Vagina (tissue), 2 donors: ENCODE results near the gene CCNG2.

Experiments used
- POLR2A ChIP-seq, 2 donors: fragments of 450-650 bp; IDR thresholded peaks; one replicate each; pipeline ENCODE4 v1.6.1; 2017; ENCODE audit warnings: antibody characterized with exemption in 2 of 2, mild to moderate bottlenecking in 2 of 2, moderate library complexity in 2 of 2
- TF ChIP-seq, protein P1 (sequence below), 3 experiments: fragments of 450-650 bp in 2 of 3; fragments of 200-600 bp in 1 of 3; sonication (generic) in 1 of 3; IDR thresholded peaks; one replicate each; pipeline ENCODE4 v1.5.1; 2017 to 2019; ENCODE audit warnings: antibody characterized with exemption in 3 of 3, mild to moderate bottlenecking in 2 of 3, moderate library complexity in 2 of 3

DNA sequence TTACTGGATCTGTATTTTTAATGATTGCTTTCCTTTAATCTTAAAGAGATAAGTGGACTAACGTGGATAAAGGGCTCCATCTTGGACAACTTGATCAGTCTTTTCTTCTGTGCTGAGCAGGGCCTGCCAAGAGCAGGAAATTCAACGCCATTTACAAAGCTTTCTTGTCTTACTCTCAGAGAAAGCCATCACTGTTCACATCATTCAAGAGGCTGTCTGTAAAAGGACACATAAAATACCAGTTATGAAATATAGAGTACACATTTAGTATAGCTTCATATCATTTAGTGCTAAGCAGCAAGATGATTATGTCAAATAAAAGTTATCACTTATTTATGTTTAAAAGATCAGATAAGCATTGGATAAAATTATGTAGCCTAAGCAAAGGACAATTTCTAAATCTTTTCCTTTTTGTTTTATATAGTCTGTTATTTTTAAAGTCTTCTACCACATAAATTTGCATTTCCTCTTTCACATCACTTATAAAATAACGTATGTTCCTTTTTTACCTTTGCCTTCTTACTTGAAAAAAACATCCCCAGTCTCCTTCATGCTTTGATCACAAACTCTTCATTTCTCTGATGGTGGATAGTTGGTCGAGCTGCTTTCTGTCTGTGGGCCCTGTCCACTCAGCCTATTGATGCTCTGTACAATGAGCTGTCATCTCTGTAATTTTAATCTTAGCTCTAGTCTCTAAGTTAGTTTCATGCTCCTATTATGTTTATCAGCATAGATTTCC is 2.1 kb upstream of the CCNG2 start:
- TF ChIP-seq, protein P1, sequence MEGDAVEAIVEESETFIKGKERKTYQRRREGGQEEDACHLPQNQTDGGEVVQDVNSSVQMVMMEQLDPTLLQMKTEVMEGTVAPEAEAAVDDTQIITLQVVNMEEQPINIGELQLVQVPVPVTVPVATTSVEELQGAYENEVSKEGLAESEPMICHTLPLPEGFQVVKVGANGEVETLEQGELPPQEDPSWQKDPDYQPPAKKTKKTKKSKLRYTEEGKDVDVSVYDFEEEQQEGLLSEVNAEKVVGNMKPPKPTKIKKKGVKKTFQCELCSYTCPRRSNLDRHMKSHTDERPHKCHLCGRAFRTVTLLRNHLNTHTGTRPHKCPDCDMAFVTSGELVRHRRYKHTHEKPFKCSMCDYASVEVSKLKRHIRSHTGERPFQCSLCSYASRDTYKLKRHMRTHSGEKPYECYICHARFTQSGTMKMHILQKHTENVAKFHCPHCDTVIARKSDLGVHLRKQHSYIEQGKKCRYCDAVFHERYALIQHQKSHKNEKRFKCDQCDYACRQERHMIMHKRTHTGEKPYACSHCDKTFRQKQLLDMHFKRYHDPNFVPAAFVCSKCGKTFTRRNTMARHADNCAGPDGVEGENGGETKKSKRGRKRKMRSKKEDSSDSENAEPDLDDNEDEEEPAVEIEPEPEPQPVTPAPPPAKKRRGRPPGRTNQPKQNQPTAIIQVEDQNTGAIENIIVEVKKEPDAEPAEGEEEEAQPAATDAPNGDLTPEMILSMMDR (IDR thresholded peaks at IDR 0.05): no peak
- no peak for TF ChIP-seq POLR2A (IDR thresholded peaks at IDR 0.05)
